Stomach (tissue), 9 donors: ENCODE measurements around the gene RTN4R. TPM values are rescaled to one million over a fixed set of nuclear protein-coding genes. Genes with fewer than 3 reads are reported as not detected.
"Not testable (repeated sequence)": the region's sequence is repeated elsewhere in the genome, so short reads cannot be mapped to it uniquely, and the experiment has no call there.

ENCODE experiments used
- DNase-seq, 2 donors: peaks; one replicate each; pipeline versions ENCODE4 v3.0.0 to v3.0.0-alpha.2; 2013 to 2019
- H3K27ac ChIP-seq, 5 donors: fragments of 200-600 bp in 4 of 5; sonication (generic) in 4 of 5; one replicate each; pipeline ENCODE4 v1.5.1; 2013 to 2019; ENCODE audit warnings: mild to moderate bottlenecking in 1 of 5, moderate library complexity in 1 of 5
- H3K27me3 ChIP-seq, 3 donors: fragments of 200-600 bp; sonication (generic); one replicate each; pipeline ENCODE4 v1.5.1; 2017 to 2019; ENCODE audit warnings: mixed run types in 1 of 3
- H3K36me3 ChIP-seq, 4 donors: fragments of 200-600 bp; sonication (generic); 1 replicate in 3 of 4; 2 replicates in 1 of 4; pipeline ENCODE4 v1.5.1; 2016 to 2019
- H3K4me1 ChIP-seq, 4 donors: fragments of 200-600 bp; sonication (generic); one replicate each; pipeline ENCODE4 v1.5.1; 2016 to 2019
- H3K4me3 ChIP-seq, 4 donors: fragments of 200-600 bp; sonication (generic) in 3 of 4; one replicate each; pipeline ENCODE4 v1.5.1; 2016 to 2019; ENCODE audit warnings: mild to moderate bottlenecking in 1 of 4
- H3K9me3 ChIP-seq, 4 donors: fragments of 200-600 bp; sonication (generic); one replicate each; pipeline ENCODE4 v1.5.1; 2016 to 2019
- CTCF ChIP-seq, 7 experiments: fragments of 450-650 bp in 4 of 7; fragments of 200-600 bp in 3 of 7; sonication (generic) in 3 of 7; IDR thresholded peaks; one replicate each; pipeline ENCODE4 v1.5.1; 2016 to 2019; ENCODE audit warnings: antibody characterized with exemption in 7 of 7, control low read depth in 2 of 7, mild to moderate bottlenecking in 1 of 7
- EP300 ChIP-seq: sonication (generic); formaldehyde crosslinking; IDR thresholded peaks from one replicate; pipeline ENCODE4 v1.6.1; 2017; ENCODE audit warnings: antibody characterized with exemption
- POLR2A ChIP-seq, 4 donors: fragments of 450-650 bp; IDR thresholded peaks; one replicate each; pipeline ENCODE4 v1.6.1; 2016; ENCODE audit warnings: antibody characterized with exemption in 4 of 4, control low read depth in 2 of 4, mild to moderate bottlenecking in 1 of 4, moderate library complexity in 1 of 4
- POLR2AphosphoS5 ChIP-seq, 3 donors: sonication (generic); formaldehyde crosslinking; IDR thresholded peaks; one replicate each; pipeline ENCODE4 v1.6.1; 2016; ENCODE audit warnings: antibody characterized with exemption in 3 of 3
- WGBS, 5 donors: extraction: QIAGEN DNeasy Blood & Tissue Kit in 3 of 5; methylation state at CpG; one replicate each; pipeline versions ENCODE4 v1.1.5 to v1.1.7; 2013 to 2018; 5-methylcytosine and 5-hydroxymethylcytosine counted together
- intact Hi-C: fragments of 100-400 bp; cut with DNase I; formaldehyde crosslinking; loops from one replicate; pipeline ENCODE4 v1.15.1; 2023; ENCODE audit warnings: low total_unique reads
- polyA plus RNA-seq, 3 donors: library from polyadenylated mRNA; stranded (reverse); fragments of 200-250 nt; gene quantifications; one replicate each; pipeline ENCODE4 v1.2.3, GENCODE V29; 2013
- total RNA-seq, 5 donors: library from RNA; depleted of rRNA; stranded (reverse); fragments of >200 nt; gene quantifications; one replicate each; pipeline versions ENCODE4 v1.1.0 to v1.2.3, GENCODE V29; 2014 to 2016
- donor health status: healthy with polysubstance abuse.
- donor health status: Bipolar disorder and iron deficiency.
- donor health status: healthy.

Gene RTN4R
- total and polyA plus RNA-seq, 8 donors = 0.92 to 2.2 (median 1.7) TPM; not detected in 3

- intact Hi-C loops = no loop called here
- no peaks in the 10 kb centered on the region for H3K9me3 ChIP-seq
- WGBS, 5 donors = 58 to 81% (median 61%) methylated on average over 4 to 12 of the region's 12 CpGs
- peak in 1 of 2 donors; percentile 57 for DNase-seq
- no peaks in the 10 kb centered on the region for H3K27me3 ChIP-seq
- H3K27ac ChIP-seq = no peak overlapping the region
- H3K4me1 ChIP-seq = peaks cover 0 to 1% (median under 1%) of the 10 kb centered on the region in 4 donors
- H3K4me3 ChIP-seq = no peak overlapping the region
- TF ChIP-seq EP300 = no peak
- TF ChIP-seq POLR2AphosphoS5 (IDR thresholded peaks at IDR 0.05) = no peak
- no peak for TF ChIP-seq CTCF (IDR thresholded peaks at IDR 0.05)
- TF ChIP-seq POLR2A (IDR thresholded peaks at IDR 0.05) = no peak
- no peaks in the 10 kb centered on the region for H3K36me3 ChIP-seq
Observed at GRCh38 chr22:20273758-20274181, 5.7 kb upstream of the RTN4R start.

GRCh38 chr22:20272700-20273099 lies 4.6 kb upstream of the RTN4R start:
- no peak overlapping the region for H3K27ac ChIP-seq
- DNase-seq = no peak
- intact Hi-C loops = no loop called here
- H3K27me3 ChIP-seq = peaks cover 0 to 2% (median 1%) of the 10 kb centered on the region in 3 donors
- H3K36me3 ChIP-seq = no peaks in the 10 kb centered on the region
- peaks cover 6 to 9% (median 8%) of the 10 kb centered on the region in 4 donors for H3K4me1 ChIP-seq
- H3K4me3 ChIP-seq = no peak overlapping the region
- 60 to 86% (median 81%) methylated on average over 1 to 13 of the region's 13 CpGs for WGBS, 5 donors
- no peak for TF ChIP-seq POLR2A (IDR thresholded peaks at IDR 0.05)
- no peak for TF ChIP-seq POLR2AphosphoS5 (IDR thresholded peaks at IDR 0.05)
- no peak for TF ChIP-seq EP300
- TF ChIP-seq CTCF (IDR thresholded peaks at IDR 0.05) = no peak
- no peaks in the 10 kb centered on the region for H3K9me3 ChIP-seq

GRCh38 chr22:20272174-20272573 lies 4.1 kb upstream of the RTN4R start:
- intact Hi-C loops = no loop called here
- Histone ChIP-seq H3K4me3 (no peak overlapping the region), H3K36me3 (no peaks in the 10 kb centered on the region), H3K27ac (no peak overlapping the region), H3K9me3 (no peaks in the 10 kb centered on the region), H3K27me3 (peaks cover 0 to 7% (median 6%) of the 10 kb centered on the region in 3 donors), H3K4me1 (peaks cover 11 to 14% (median 13%) of the 10 kb centered on the region in 4 donors)
- no peak for DNase-seq
- TF ChIP-seq POLR2A (IDR thresholded peaks at IDR 0.05) (no peak), POLR2AphosphoS5 (IDR thresholded peaks at IDR 0.05) (no peak), EP300 (no peak), CTCF (IDR thresholded peaks at IDR 0.05) (no peak)
- 84 to 94% (median 93%) methylated on average over 6 to 9 of the region's 9 CpGs for WGBS, 5 donors

GRCh38 chr22:20271114-20271994 lies 3.2 kb upstream of the RTN4R start:
- no peak overlapping the region for H3K27ac ChIP-seq
- no peaks in the 10 kb centered on the region for H3K36me3 ChIP-seq
- no peaks in the 10 kb centered on the region for H3K9me3 ChIP-seq
- peaks cover 0 to 12% (median 8%) of the 10 kb centered on the region in 3 donors for H3K27me3 ChIP-seq
- 86 to 89% (median 87%) methylated on average over 6 to 14 of the region's 14 CpGs for WGBS, 5 donors
- H3K4me3 ChIP-seq = no peak overlapping the region
- intact Hi-C loops = no loop called here
- TF ChIP-seq EP300 (no peak), POLR2A (IDR thresholded peaks at IDR 0.05) (no peak), POLR2AphosphoS5 (IDR thresholded peaks at IDR 0.05) (no peak), CTCF (IDR thresholded peaks at IDR 0.05) (no peak)
- H3K4me1 ChIP-seq = peaks cover 13 to 18% (median 16%) of the 10 kb centered on the region in 4 donors
- no peak for DNase-seq

- H3K9me3 ChIP-seq, H3K4me3 ChIP-seq, H3K36me3 ChIP-seq, H3K27ac ChIP-seq, intact Hi-C loops, DNase-seq: not testable (repeated sequence)
- 71 to 88% (median 80%) methylated on average over 15 to 23 of the region's 23 CpGs for WGBS, 5 donors
- peaks cover 13 to 18% (median 16%) of the 10 kb centered on the region in 4 donors for H3K4me1 ChIP-seq
- peaks cover 0 to 12% (median 8%) of the 10 kb centered on the region in 3 donors for H3K27me3 ChIP-seq
Observed at GRCh38 chr22:20270190-20271113, 2.3 kb upstream of the RTN4R start.

- intact Hi-C loops, H3K36me3 ChIP-seq, H3K27ac ChIP-seq, H3K9me3 ChIP-seq, DNase-seq, H3K4me3 ChIP-seq: not testable (repeated sequence)
- peaks cover 13 to 18% (median 16%) of the 10 kb centered on the region in 4 donors for H3K4me1 ChIP-seq
- WGBS, 5 donors = 77 to 92% (median 81%) methylated on average over 6 to 8 of the region's 8 CpGs
- peaks cover 0 to 12% (median 8%) of the 10 kb centered on the region in 3 donors for H3K27me3 ChIP-seq
Observed at GRCh38 chr22:20269673-20270072, 1.6 kb upstream of the RTN4R start.
